Tibial nerve (tissue), 4 donors: Measurements from ENCODE around the gene SLC44A3.

Experiments used
- CTCF ChIP-seq, 5 experiments: fragments of 200-600 bp in 3 of 5; fragments of 450-650 bp in 2 of 5; sonication (generic) in 3 of 5; IDR thresholded peaks; one replicate each; pipeline ENCODE4 v1.5.1; 2016 to 2019; ENCODE audit warnings: antibody characterized with exemption in 5 of 5, mild to moderate bottlenecking in 3 of 5, moderate library complexity in 2 of 5
- EP300 ChIP-seq, 2 donors: sonication (generic); formaldehyde crosslinking; IDR thresholded peaks; one replicate each; pipeline ENCODE4 v1.6.1; 2017; ENCODE audit warnings: antibody characterized with exemption in 2 of 2, mild to moderate bottlenecking in 1 of 2
- POLR2A ChIP-seq, 2 donors: fragments of 450-650 bp; IDR thresholded peaks; one replicate each; pipeline ENCODE4 v1.6.1; 2017; ENCODE audit warnings: antibody characterized with exemption in 2 of 2, mild to moderate bottlenecking in 2 of 2, moderate library complexity in 2 of 2

GRCh38 chr1:94817712-94818111, 2.4 kb upstream of the SLC44A3 start:
- TF ChIP-seq CTCF (IDR thresholded peaks at IDR 0.05) = no peak
- TF ChIP-seq POLR2A (IDR thresholded peaks at IDR 0.05) = no peak
- no peak for TF ChIP-seq EP300 (IDR thresholded peaks at IDR 0.05)
